HCT116 (cell line): Measurements from ENCODE around the gene IZUMO1R. TPM values are rescaled to one million over a fixed set of nuclear protein-coding genes. Genes with fewer than 3 reads are reported as not detected.

ENCODE experiments used
- ATAC-seq: fragments of 200-7000 bp; cut with Tn5 transposase; 2 replicates; pipeline ENCODE4 v1.9.1; 2020; ENCODE audit warnings: mild to moderate bottlenecking, moderate library complexity
- BruUV-seq: library from RNA; stranded (reverse); fragments of 400-500 nt; replicated peaks from 2 replicates; lab custom pipeline; 2021; lab: Mats Ljungman, UMichigan
- CTCF ChIA-PET: fragments of 300-600 bp; sonication (Branson Sonifier 250); formaldehyde crosslinking; loops from one replicate; lab custom pipeline; 2021; ENCODE audit warnings: antibody characterized with exemption; lab: Charles Lee
- POLR2A ChIA-PET: fragments of 300-600, 350-600 bp; sonication (Branson Sonifier 250); formaldehyde crosslinking; loops from one replicate; lab custom pipeline; 2021; ENCODE audit warnings: antibody characterized with exemption; lab: Charles Lee
- RAD21 ChIA-PET, 2 experiments: fragments of 300-600 bp; sonication (Branson Sonifier 250); formaldehyde crosslinking; loops; one replicate each; lab custom pipeline; 2023; ENCODE audit warnings: low total read pairs in 2 of 2; ENCODE audit not compliant: uncharacterized antibody in 2 of 2, unreplicated experiment in 2 of 2, low non-redundant PET in 1 of 2; lab: Charles Lee
- DNase-seq: peaks from one replicate; pipeline ENCODE4 v3.0.0-alpha.2; 2010; ENCODE audit warnings: low read depth, low spot score
- H2AFZ ChIP-seq: fragments of 200-600 bp; shearing (Covaris generic), sonication (generic); 2 replicates; pipeline ENCODE4 v1.6.1; 2017; ENCODE audit warnings: low read depth, mixed run types, mixed read lengths, antibody characterized with exemption, low read length; ENCODE audit not compliant: poor library complexity, severe bottlenecking
- H3K27ac ChIP-seq: 2 replicates; pipeline ENCODE4 v1.5.1; 2012; ENCODE audit warnings: low read depth, low read length
- H3K27me3 ChIP-seq: fragments of 200-600 bp; sonication (generic); 2 replicates; pipeline ENCODE4 v1.6.1; 2016; ENCODE audit warnings: mixed run types, low read length, mixed read lengths; ENCODE audit not compliant: insufficient read depth
- H3K36me3 ChIP-seq, 2 experiments: fragments of 200-500 bp in 1 of 2; fragments of 200-600 bp in 1 of 2; sonication (Bioruptor generic) in 1 of 2; sonication (generic) in 1 of 2; 2 replicates each; pipeline versions ENCODE4 v1.5.1 to v1.6.1; 2014 to 2016; ENCODE audit warnings: low read length in 2 of 2, inconsistent platforms in 1 of 2, mixed read lengths in 1 of 2, mixed run types in 1 of 2; ENCODE audit not compliant: insufficient read depth in 2 of 2, control insufficient read depth in 1 of 2
- H3K4me1 ChIP-seq, 2 experiments: fragments of 200-600 bp in 1 of 2; sonication (generic) in 1 of 2; 2 replicates each; pipeline versions ENCODE4 v1.5.1 to v1.6.1; 2012 to 2017; ENCODE audit warnings: low read length in 2 of 2, inconsistent platforms in 1 of 2, mild to moderate bottlenecking in 1 of 2, mixed read lengths in 1 of 2, mixed run types in 1 of 2, moderate library complexity in 1 of 2; ENCODE audit not compliant: insufficient read depth in 2 of 2, control insufficient read depth in 1 of 2
- H3K4me2 ChIP-seq: fragments of 200-600 bp; sonication (generic); 2 replicates; pipeline ENCODE4 v1.6.1; 2017; ENCODE audit warnings: mixed run types, low read length, mixed read lengths
- H3K4me3 ChIP-seq, 2 experiments: fragments of 200-600 bp in 1 of 2; sonication (generic) in 1 of 2; replicated peaks in 1 of 2; 2 replicates each; pipeline ENCODE4 v1.5.1; 2011 to 2016; ENCODE audit warnings: low read length in 2 of 2, control low read depth in 1 of 2, low read depth in 1 of 2, mild to moderate bottlenecking in 1 of 2, mixed read lengths in 1 of 2, mixed run types in 1 of 2
- H3K79me2 ChIP-seq: fragments of 200-600 bp; sonication (generic); 2 replicates; pipeline ENCODE4 v1.6.1; 2017; ENCODE audit warnings: mild to moderate bottlenecking, mixed run types, low read length, moderate library complexity, mixed read lengths; ENCODE audit not compliant: insufficient read depth
- H3K9ac ChIP-seq: fragments of 200-600 bp; sonication (generic); 2 replicates; pipeline ENCODE4 v1.6.1; 2016; ENCODE audit warnings: low read length, mixed read lengths
- H3K9me2 ChIP-seq: fragments of 200-600 bp; sonication (generic), shearing (Covaris generic); 2 replicates; pipeline ENCODE4 v1.6.1; 2017; ENCODE audit warnings: mixed run types, mild to moderate bottlenecking, moderate library complexity; ENCODE audit not compliant: insufficient read depth
- H3K9me3 ChIP-seq, 2 experiments: fragments of 200-500 bp in 1 of 2; fragments of 200-600 bp in 1 of 2; sonication (Bioruptor generic) in 1 of 2; sonication (generic) in 1 of 2; 2 replicates each; pipeline ENCODE4 v1.6.1; 2014 to 2017; ENCODE audit warnings: low read length in 2 of 2, mixed read lengths in 2 of 2, inconsistent platforms in 1 of 2, low read depth in 1 of 2, mild to moderate bottlenecking in 1 of 2, mixed run types in 1 of 2, moderate library complexity in 1 of 2; ENCODE audit not compliant: control insufficient read depth in 1 of 2, insufficient read depth in 1 of 2
- H4K20me1 ChIP-seq: fragments of 200-600 bp; sonication (generic), shearing (Covaris generic); 2 replicates; pipeline ENCODE4 v1.6.1; 2017; ENCODE audit warnings: mixed run types, mild to moderate bottlenecking, moderate library complexity; ENCODE audit not compliant: insufficient read depth
- ATF3 ChIP-seq: IDR thresholded peaks from 2 replicates; pipeline ENCODE4 v1.6.1; 2012
- CBX3 ChIP-seq: IDR thresholded peaks from 2 replicates; pipeline ENCODE4 v1.6.1; 2012; ENCODE audit warnings: low read depth
- EGR1 ChIP-seq: IDR thresholded peaks from 2 replicates; pipeline ENCODE4 v1.6.1; 2012; ENCODE audit warnings: low read depth
- EZH2 ChIP-seq: fragments of 200-600 bp; sonication (generic); IDR thresholded peaks from 2 replicates; pipeline ENCODE4 v1.6.1; 2017; ENCODE audit warnings: antibody characterized with exemption, mixed run types
- EZH2phosphoT487 ChIP-seq: fragments of 200-600 bp; IDR thresholded peaks from 2 replicates; pipeline ENCODE4 v1.6.1; 2018; ENCODE audit warnings: antibody characterized with exemption, borderline replicate concordance
- FOSL1 ChIP-seq: IDR thresholded peaks from 2 replicates; pipeline ENCODE4 v1.6.1; 2012; ENCODE audit warnings: low read depth
- JUND ChIP-seq: IDR thresholded peaks from 2 replicates; pipeline ENCODE4 v1.6.1; 2012
- POLR2AphosphoS5 ChIP-seq: IDR thresholded peaks from 2 replicates; pipeline ENCODE4 v1.6.1; 2011; ENCODE audit warnings: mild to moderate bottlenecking, low read depth, low read length, moderate library complexity
- RAD21 ChIP-seq: IDR thresholded peaks from 2 replicates; pipeline ENCODE4 v1.6.1; 2012; ENCODE audit warnings: low read depth, mild to moderate bottlenecking
- SIN3A ChIP-seq: IDR thresholded peaks from 2 replicates; pipeline ENCODE4 v1.6.1; 2012; ENCODE audit warnings: low read depth
- SRF ChIP-seq: IDR thresholded peaks from 2 replicates; pipeline ENCODE4 v1.6.1; 2012; ENCODE audit warnings: low read depth
- YY1 ChIP-seq: IDR thresholded peaks from 2 replicates; pipeline ENCODE4 v1.6.1; 2011; ENCODE audit warnings: low read length, low read depth, moderate library complexity, mild to moderate bottlenecking; ENCODE audit not compliant: insufficient replicate concordance; ENCODE audit errors: extremely low read depth
- ZBTB33 ChIP-seq: IDR thresholded peaks from 2 replicates; pipeline ENCODE4 v1.6.1; 2011; ENCODE audit warnings: mild to moderate bottlenecking, low read length, moderate library complexity; ENCODE audit not compliant: insufficient replicate concordance; ENCODE audit errors: extremely low read depth
- ZNF274 ChIP-seq: fragments of 200-500 bp; sonication (Bioruptor generic); IDR thresholded peaks from 2 replicates; pipeline ENCODE4 v1.6.1; 2014; ENCODE audit warnings: mild to moderate bottlenecking, low read depth, low read length, inconsistent platforms
- intact Hi-C: fragments of 100-400 bp; cut with micrococcal nuclease; formaldehyde crosslinking; loops from 2 replicates; pipeline ENCODE4 v1.10.0; 2022
- total RNA-seq: library from RNA; stranded (reverse); gene quantifications from one replicate; pipeline ENCODE4 v1.2.1, GENCODE V29; 2021; ENCODE audit not compliant: unreplicated experiment
- TF ChIP-seq, protein P1 (sequence below), 3 experiments: fragments of 200-600 bp in 1 of 3; sonication (generic) in 1 of 3; IDR thresholded peaks in 2 of 3; conservative IDR thresholded peaks in 1 of 3; 2 replicates each; pipeline ENCODE4 v1.5.1; 2012 to 2017; ENCODE audit warnings: low read depth in 2 of 3, low read length in 2 of 3, antibody characterized with exemption in 1 of 3, borderline replicate concordance in 1 of 3, control low read depth in 1 of 3, mild to moderate bottlenecking in 1 of 3, mixed read lengths in 1 of 3, mixed run types in 1 of 3, moderate library complexity in 1 of 3; ENCODE audit not compliant: insufficient read depth in 1 of 3
- TF ChIP-seq, protein P2 (sequence below): IDR thresholded peaks from 2 replicates; pipeline ENCODE4 v1.6.1; 2012

Gene IZUMO1R
- total RNA-seq, 1 experiment from 2014 or later: not detected

DNA sequence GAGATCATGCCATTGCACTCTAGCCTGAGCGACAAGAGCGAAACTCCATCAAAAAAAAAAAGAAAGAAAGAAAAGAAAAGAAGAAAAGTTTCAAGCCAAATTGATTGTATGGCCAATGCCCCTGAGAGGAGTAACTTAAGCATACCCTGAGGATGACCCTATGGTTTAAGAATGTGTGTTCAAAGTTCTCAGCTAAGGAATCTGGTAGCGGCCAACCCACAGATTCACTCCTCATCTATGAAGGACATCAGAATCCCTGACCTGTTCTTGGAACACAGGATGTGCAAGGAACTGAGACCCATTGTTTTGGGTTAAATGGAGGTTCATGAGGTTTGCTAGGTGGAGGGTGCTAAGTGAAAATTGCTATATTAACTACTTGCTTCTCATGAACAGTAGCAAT, 18.1 kb downstream of the IZUMO1R start:
- no peak for DNase-seq
- RAD21 ChIA-PET: no interaction called here

More for the DNA sequence above, 18.1 kb downstream of the IZUMO1R start:
- no peak overlapping the region for H3K27ac ChIP-seq
- no peak overlapping the region for H3K9ac ChIP-seq
- no peak overlapping the region for H3K4me3 ChIP-seq
- no peaks in the 10 kb centered on the region for H3K9me3 ChIP-seq
- ChIA-PET CTCF (no interaction called here), POLR2A (no interaction called here)
- H3K79me2 ChIP-seq: no peaks in the 10 kb centered on the region
- TF ChIP-seq, protein P1, sequence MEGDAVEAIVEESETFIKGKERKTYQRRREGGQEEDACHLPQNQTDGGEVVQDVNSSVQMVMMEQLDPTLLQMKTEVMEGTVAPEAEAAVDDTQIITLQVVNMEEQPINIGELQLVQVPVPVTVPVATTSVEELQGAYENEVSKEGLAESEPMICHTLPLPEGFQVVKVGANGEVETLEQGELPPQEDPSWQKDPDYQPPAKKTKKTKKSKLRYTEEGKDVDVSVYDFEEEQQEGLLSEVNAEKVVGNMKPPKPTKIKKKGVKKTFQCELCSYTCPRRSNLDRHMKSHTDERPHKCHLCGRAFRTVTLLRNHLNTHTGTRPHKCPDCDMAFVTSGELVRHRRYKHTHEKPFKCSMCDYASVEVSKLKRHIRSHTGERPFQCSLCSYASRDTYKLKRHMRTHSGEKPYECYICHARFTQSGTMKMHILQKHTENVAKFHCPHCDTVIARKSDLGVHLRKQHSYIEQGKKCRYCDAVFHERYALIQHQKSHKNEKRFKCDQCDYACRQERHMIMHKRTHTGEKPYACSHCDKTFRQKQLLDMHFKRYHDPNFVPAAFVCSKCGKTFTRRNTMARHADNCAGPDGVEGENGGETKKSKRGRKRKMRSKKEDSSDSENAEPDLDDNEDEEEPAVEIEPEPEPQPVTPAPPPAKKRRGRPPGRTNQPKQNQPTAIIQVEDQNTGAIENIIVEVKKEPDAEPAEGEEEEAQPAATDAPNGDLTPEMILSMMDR (IDR thresholded peaks at IDR 0.05 in 2 of 3, conservative IDR thresholded peaks at IDR 0.05 in 1 of 3; ENCODE audit: borderline replicate concordance in 1 of 3, insufficient read depth in 1 of 3, low read depth in 2 of 3, low read length in 2 of 3): no peak
- TF ChIP-seq SIN3A (no peak), EZH2phosphoT487 (no peak), JUND (no peak), YY1 (no peak), CBX3 (no peak), EGR1 (no peak), ZNF274 (no peak), FOSL1 (no peak), POLR2AphosphoS5 (no peak), EZH2 (no peak), ZBTB33 (no peak), SRF (no peak), RAD21 (no peak), ATF3 (no peak)
- TF ChIP-seq, protein P2, sequence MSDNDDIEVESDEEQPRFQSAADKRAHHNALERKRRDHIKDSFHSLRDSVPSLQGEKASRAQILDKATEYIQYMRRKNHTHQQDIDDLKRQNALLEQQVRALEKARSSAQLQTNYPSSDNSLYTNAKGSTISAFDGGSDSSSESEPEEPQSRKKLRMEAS: no peak
- no peaks in the 10 kb centered on the region for H3K4me1 ChIP-seq
- H3K36me3 ChIP-seq: no peaks in the 10 kb centered on the region
- H2AFZ ChIP-seq: no peak overlapping the region
- no peaks in the 10 kb centered on the region for H4K20me1 ChIP-seq
- no peak overlapping the region for H3K4me2 ChIP-seq
- BruUV-seq: no TSS peak
- intact Hi-C loops: loop anchor here (10.0 kb wide), 1 partner anchor 428 kb away; no protein-coding TSS in a partner anchor
- ATAC-seq: no peak
- no peaks in the 10 kb centered on the region for H3K9me2 ChIP-seq
- H3K27me3 ChIP-seq: no peaks in the 10 kb centered on the region
